Measurements from ENCODE around the gene SLF2. TPM values are rescaled to one million over a fixed set of nuclear protein-coding genes. Genes with fewer than 3 reads are reported as not detected.

The SLF2 gene
- total RNA-seq, 1 experiment from 2014 or later = 23.1 TPM

DNA sequence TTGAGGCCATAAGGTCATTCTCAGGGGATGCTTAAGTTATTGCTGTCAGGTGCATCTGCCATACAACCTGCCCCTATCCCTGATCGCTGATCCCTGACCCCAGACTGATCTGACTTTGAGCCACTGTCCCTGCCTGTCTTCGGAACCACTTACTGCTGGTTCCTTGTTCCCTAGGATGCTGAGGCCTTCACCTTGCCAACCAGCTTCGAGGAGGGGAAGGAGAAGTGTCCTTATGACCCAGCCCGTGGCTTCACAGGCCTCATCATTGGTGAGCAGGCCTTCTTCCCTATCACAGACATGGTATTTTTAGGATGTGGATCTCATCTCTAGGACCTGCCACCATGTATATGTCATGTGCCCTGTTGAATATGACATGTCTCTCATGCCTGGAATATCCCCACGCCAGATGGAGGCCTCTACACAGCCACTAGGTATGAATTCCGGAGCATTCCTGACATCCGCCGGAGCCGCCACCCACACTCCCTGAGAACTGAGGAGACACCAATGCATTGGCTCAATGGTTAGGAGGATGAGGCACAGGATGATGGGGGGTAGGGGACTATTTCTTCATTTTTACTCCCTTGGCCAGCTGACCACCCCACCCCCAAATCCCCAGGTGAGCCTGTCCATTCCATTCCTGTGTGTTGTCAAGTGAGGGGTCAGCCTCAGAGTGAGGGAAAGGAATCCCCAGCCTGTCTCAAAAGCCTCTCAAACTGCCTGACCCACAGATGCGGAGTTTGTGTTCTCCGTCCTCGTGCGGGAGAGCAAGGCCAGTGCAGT, 65.5 kb downstream of the SLF2 start:
- H4K8ac ChIP-seq (replicated peaks; ENCODE audit: insufficient read length, low read depth, low read length) = no peak overlapping the region
- no peak overlapping the region for H3K56ac ChIP-seq (ENCODE audit: insufficient read length, low read depth, low read length)
- H3K9me3 ChIP-seq (ENCODE audit: control insufficient read depth, low read depth, low read length) = no peaks in the 10 kb centered on the region
- H2AK5ac ChIP-seq (ENCODE audit: insufficient read length, low read length) = no peak overlapping the region
- no peak overlapping the region for H3K4ac ChIP-seq (ENCODE audit: low read depth, low read length)
- no peaks in the 10 kb centered on the region for H3K79me1 ChIP-seq (ENCODE audit: insufficient read depth, low read depth, low read length, poor library complexity, severe bottlenecking)
- H3K23me2 ChIP-seq (ENCODE audit: insufficient read length, low read depth, low read length, poor library complexity, severe bottlenecking) = no peaks in the 10 kb centered on the region
- Mint-ChIP-seq H3K9me3 (no peaks in the 10 kb centered on the region; a peak in 1 of 5 replicates), H3K4me3 (no peak overlapping the region), H3K36me3 (ENCODE audit: insufficient read depth in 1 of 3, low read depth in 3 of 3) (peaks cover 3 to 24% (median 21%) of the 10 kb centered on the region in 3 experiments; a peak in 6 of 7 replicates), H3K27me3 (ENCODE audit: low read depth) (no peaks in the 10 kb centered on the region; the same call in 1 of the 2 replicates), H3K27ac (no peak overlapping the region), H3K4me1 (no peaks in the 10 kb centered on the region)
- no peak overlapping the region for H2BK5ac ChIP-seq (ENCODE audit: insufficient read length, low read length)
- no peak overlapping the region for H3K14ac ChIP-seq (ENCODE audit: insufficient read depth, low read length)
- DNase-seq = no peak
- no peaks in the 10 kb centered on the region for H3K4me1 ChIP-seq (ENCODE audit: insufficient read depth, low read length)
- no peaks in the 10 kb centered on the region for H4K20me1 ChIP-seq (ENCODE audit: control insufficient read depth, insufficient read depth, insufficient read length)
- no peaks in the 10 kb centered on the region for H3K79me2 ChIP-seq (ENCODE audit: insufficient read depth, low read length)
- no peak overlapping the region for H4K91ac ChIP-seq (ENCODE audit: insufficient read length, low read depth, low read length)
- H3K23ac ChIP-seq (ENCODE audit: insufficient read length, low read depth, low read length) = no peak overlapping the region
- TF ChIP-seq, protein P1, sequence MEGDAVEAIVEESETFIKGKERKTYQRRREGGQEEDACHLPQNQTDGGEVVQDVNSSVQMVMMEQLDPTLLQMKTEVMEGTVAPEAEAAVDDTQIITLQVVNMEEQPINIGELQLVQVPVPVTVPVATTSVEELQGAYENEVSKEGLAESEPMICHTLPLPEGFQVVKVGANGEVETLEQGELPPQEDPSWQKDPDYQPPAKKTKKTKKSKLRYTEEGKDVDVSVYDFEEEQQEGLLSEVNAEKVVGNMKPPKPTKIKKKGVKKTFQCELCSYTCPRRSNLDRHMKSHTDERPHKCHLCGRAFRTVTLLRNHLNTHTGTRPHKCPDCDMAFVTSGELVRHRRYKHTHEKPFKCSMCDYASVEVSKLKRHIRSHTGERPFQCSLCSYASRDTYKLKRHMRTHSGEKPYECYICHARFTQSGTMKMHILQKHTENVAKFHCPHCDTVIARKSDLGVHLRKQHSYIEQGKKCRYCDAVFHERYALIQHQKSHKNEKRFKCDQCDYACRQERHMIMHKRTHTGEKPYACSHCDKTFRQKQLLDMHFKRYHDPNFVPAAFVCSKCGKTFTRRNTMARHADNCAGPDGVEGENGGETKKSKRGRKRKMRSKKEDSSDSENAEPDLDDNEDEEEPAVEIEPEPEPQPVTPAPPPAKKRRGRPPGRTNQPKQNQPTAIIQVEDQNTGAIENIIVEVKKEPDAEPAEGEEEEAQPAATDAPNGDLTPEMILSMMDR (conservative IDR thresholded peaks at IDR 0.05) = no peak
- H3K18ac ChIP-seq (ENCODE audit: insufficient read length, low read depth, low read length) = no peak overlapping the region
- no peak overlapping the region for H3T11ph ChIP-seq (ENCODE audit: low read length)
- no peak overlapping the region for H3K27ac ChIP-seq (ENCODE audit: insufficient read length, low read depth, low read length)
- no peaks in the 10 kb centered on the region for H3K27me3 ChIP-seq (ENCODE audit: insufficient read depth, low read length)
- no peak overlapping the region for H2BK12ac ChIP-seq (ENCODE audit: insufficient read length, low read depth, low read length)
- H2AFZ ChIP-seq (ENCODE audit: low read length) = no peak overlapping the region
- no peak overlapping the region for H3K9ac ChIP-seq (ENCODE audit: extremely low read depth, insufficient read length, low read length)
- H4K5ac ChIP-seq (ENCODE audit: insufficient read length, low read depth, low read length) = no peak overlapping the region
- no CpG with 5 or more reads among the region's 13 CpGs for WGBS (ENCODE audit: extremely low coverage, insufficient read length, low lambda C conversion rate)
- no peak overlapping the region for H3K4me2 ChIP-seq (ENCODE audit: insufficient read depth, insufficient read length, low read length)
- H2BK20ac ChIP-seq (ENCODE audit: low read depth, low read length, poor library complexity, severe bottlenecking) = no peak overlapping the region
- H2BK120ac ChIP-seq (ENCODE audit: low read depth, low read length, poor library complexity, severe bottlenecking) = no peak overlapping the region
- H2BK15ac ChIP-seq (ENCODE audit: low read depth, low read length) = no peak overlapping the region

All from H9 (cell line).